Adrenal gland (tissue), 12 donors: Measurements from ENCODE around the gene TP53BP2. TPM values are rescaled to one million over a fixed set of nuclear protein-coding genes. Genes with fewer than 3 reads are reported as not detected.

ENCODE experiments used
- DNase-seq, 7 donors: peaks; one replicate each; pipeline ENCODE4 v3.0.0-alpha.2; 2019 to 2020
- H3K27ac ChIP-seq, 5 donors: fragments of 200-600 bp; sonication (generic) in 4 of 5; 1 replicate in 3 of 5; 2 replicates in 2 of 5; pipeline versions ENCODE4 v1.5.1 to v1.8.0; 2016 to 2020; ENCODE audit warnings: mild to moderate bottlenecking in 1 of 5
- H3K27me3 ChIP-seq: fragments of 200-600 bp; 2 replicates; pipeline ENCODE4 v1.8.0; 2021
- H3K36me3 ChIP-seq, 2 donors: fragments of 200-600 bp; replicated peaks in 1 of 2; 1 replicate in 1 of 2; 2 replicates in 1 of 2; pipeline versions ENCODE4 v1.5.1 to v1.8.0; 2018 to 2022
- H3K4me1 ChIP-seq, 2 donors: fragments of 200-600 bp; replicated peaks in 1 of 2; 1 replicate in 1 of 2; 2 replicates in 1 of 2; pipeline versions ENCODE4 v1.5.1 to v1.8.0; 2018 to 2021
- H3K4me3 ChIP-seq, 4 donors: fragments of 200-600 bp; sonication (generic) in 3 of 4; one replicate each; pipeline ENCODE4 v1.5.1; 2016 to 2018
- H3K9me3 ChIP-seq, 3 donors: fragments of 200-600 bp; sonication (generic) in 1 of 3; replicated peaks in 1 of 3; 1 replicate in 2 of 3; 2 replicates in 1 of 3; pipeline versions ENCODE4 v1.5.1 to v1.8.0; 2016 to 2021
- POLR2A ChIP-seq, 2 donors: fragments of 450-650 bp; IDR thresholded peaks; one replicate each; pipeline ENCODE4 v1.6.1; 2017; ENCODE audit warnings: antibody characterized with exemption in 2 of 2, mild to moderate bottlenecking in 2 of 2, moderate library complexity in 1 of 2
- WGBS, 4 donors: extraction: QIAGEN DNeasy Blood & Tissue Kit in 2 of 4; methylation state at CpG; one replicate each; pipeline versions ENCODE4 v1.1.5 to v1.1.7; 2013 to 2017; 5-methylcytosine and 5-hydroxymethylcytosine counted together
- intact Hi-C, 2 donors: fragments of 100-400 bp; cut with DNase I; formaldehyde crosslinking; loops; one replicate each; pipeline versions ENCODE4 v1.14.1 to v1.15.0; 2022 to 2023
- polyA plus RNA-seq, 3 donors: library from polyadenylated mRNA; stranded (reverse); fragments of 200-250 nt in 2 of 3; fragments of 350-450 nt in 1 of 3; fragmentation: Illumina TruSeq in 1 of 3; extraction: RNeasy Lipid Tissue Mini Kit (QIAGEN cat#74804) in 1 of 3; gene quantifications; one replicate each; pipeline ENCODE4 v1.2.3, GENCODE V29; 2013 to 2014
- total RNA-seq, 9 donors: library from RNA; depleted of rRNA in 4 of 9; stranded (reverse); fragments of >200 nt in 4 of 9; fragments of 120-200 nt in 1 of 9; fragmentation: NEBNext Ultra II Directional in 1 of 9; extraction: Animal tissue kit (Norgen Biotek cat#: 25700) in 1 of 9; gene quantifications; one replicate each; pipeline versions ENCODE4 v1.1.0 to v1.2.4, GENCODE V29; 2013 to 2023
- TF ChIP-seq, protein P1 (sequence below), 6 experiments: fragments of 450-650 bp in 4 of 6; fragments of 200-600 bp in 2 of 6; sonication (generic) in 1 of 6; IDR thresholded peaks; 1 replicate in 5 of 6; 2 replicates in 1 of 6; pipeline versions ENCODE4 v1.5.1 to v1.8.0; 2016 to 2021; ENCODE audit warnings: antibody characterized with exemption in 6 of 6, mild to moderate bottlenecking in 2 of 6, moderate library complexity in 1 of 6
- donor health status: healthy with polysubstance abuse.
- donor health status: Bipolar disorder and iron deficiency.
- donor health status: DM: yes; HTN: yes; CAD: no.
- donor health status: DM: no; HTN: no; CAD: no.
- donor health status: DM: no; HTN: no; CAD: no.
- donor health status: DM: yes; HTN: yes; CAD: no.

TP53BP2 gene
- total and polyA plus RNA-seq, 12 donors = 6.0 to 38.5 (median 24.0) TPM

GRCh38 chr1:223763251-223763650 lies 82.5 kb downstream of the TP53BP2 start:
- intact Hi-C loops = no loop called here
- H3K9me3 ChIP-seq = no peaks in the 10 kb centered on the region
- TF ChIP-seq POLR2A (IDR thresholded peaks at IDR 0.05) = no peak
- TF ChIP-seq, protein P1, sequence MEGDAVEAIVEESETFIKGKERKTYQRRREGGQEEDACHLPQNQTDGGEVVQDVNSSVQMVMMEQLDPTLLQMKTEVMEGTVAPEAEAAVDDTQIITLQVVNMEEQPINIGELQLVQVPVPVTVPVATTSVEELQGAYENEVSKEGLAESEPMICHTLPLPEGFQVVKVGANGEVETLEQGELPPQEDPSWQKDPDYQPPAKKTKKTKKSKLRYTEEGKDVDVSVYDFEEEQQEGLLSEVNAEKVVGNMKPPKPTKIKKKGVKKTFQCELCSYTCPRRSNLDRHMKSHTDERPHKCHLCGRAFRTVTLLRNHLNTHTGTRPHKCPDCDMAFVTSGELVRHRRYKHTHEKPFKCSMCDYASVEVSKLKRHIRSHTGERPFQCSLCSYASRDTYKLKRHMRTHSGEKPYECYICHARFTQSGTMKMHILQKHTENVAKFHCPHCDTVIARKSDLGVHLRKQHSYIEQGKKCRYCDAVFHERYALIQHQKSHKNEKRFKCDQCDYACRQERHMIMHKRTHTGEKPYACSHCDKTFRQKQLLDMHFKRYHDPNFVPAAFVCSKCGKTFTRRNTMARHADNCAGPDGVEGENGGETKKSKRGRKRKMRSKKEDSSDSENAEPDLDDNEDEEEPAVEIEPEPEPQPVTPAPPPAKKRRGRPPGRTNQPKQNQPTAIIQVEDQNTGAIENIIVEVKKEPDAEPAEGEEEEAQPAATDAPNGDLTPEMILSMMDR (IDR thresholded peaks at IDR 0.05) = no peak
- H3K4me3 ChIP-seq = no peak overlapping the region
- no peak overlapping the region for H3K27ac ChIP-seq
- H3K27me3 ChIP-seq = no peaks in the 10 kb centered on the region
- WGBS, 4 donors = 93 to 96% (median 95%) methylated on average over 5 of the region's 5 CpGs
- H3K4me1 ChIP-seq = no peaks in the 10 kb centered on the region
- no peak for DNase-seq
- H3K36me3 ChIP-seq = peaks cover 0 to 65% of the 10 kb centered on the region in 2 donors

GRCh38 chr1:223761411-223761810 lies 84.3 kb downstream of the TP53BP2 start:
- no peak for DNase-seq
- H3K27ac ChIP-seq = no peak overlapping the region
- peaks cover 0 to 83% of the 10 kb centered on the region in 2 donors for H3K36me3 ChIP-seq
- no peaks in the 10 kb centered on the region for H3K9me3 ChIP-seq
- 73 to 82% (median 75%) methylated on average over 6 to 7 of the region's 7 CpGs for WGBS, 4 donors
- intact Hi-C loops = no loop called here
- TF ChIP-seq, protein P1 (IDR thresholded peaks at IDR 0.05) = no peak
- no peak for TF ChIP-seq POLR2A (IDR thresholded peaks at IDR 0.05)
- H3K4me3 ChIP-seq = no peak overlapping the region
- H3K27me3 ChIP-seq = no peaks in the 10 kb centered on the region
- no peaks in the 10 kb centered on the region for H3K4me1 ChIP-seq

- TF ChIP-seq, protein P1 (IDR thresholded peaks at IDR 0.05) = no peak
- no peak for TF ChIP-seq POLR2A (IDR thresholded peaks at IDR 0.05)
- H3K27me3 ChIP-seq = no peaks in the 10 kb centered on the region
- H3K36me3 ChIP-seq = peaks cover 0 to 89% of the 10 kb centered on the region in 2 donors
- no peak for DNase-seq
- no peak overlapping the region for H3K4me3 ChIP-seq
- H3K9me3 ChIP-seq = no peaks in the 10 kb centered on the region
- 73 to 77% (median 74%) methylated on average over 6 of the region's 6 CpGs for WGBS, 4 donors
- H3K27ac ChIP-seq = no peak overlapping the region
- H3K4me1 ChIP-seq = no peaks in the 10 kb centered on the region
- intact Hi-C loops = no loop called here
These were observed 84.9 kb downstream of the TP53BP2 start for GRCh38 chr1:223760833-223761232.

DNA sequence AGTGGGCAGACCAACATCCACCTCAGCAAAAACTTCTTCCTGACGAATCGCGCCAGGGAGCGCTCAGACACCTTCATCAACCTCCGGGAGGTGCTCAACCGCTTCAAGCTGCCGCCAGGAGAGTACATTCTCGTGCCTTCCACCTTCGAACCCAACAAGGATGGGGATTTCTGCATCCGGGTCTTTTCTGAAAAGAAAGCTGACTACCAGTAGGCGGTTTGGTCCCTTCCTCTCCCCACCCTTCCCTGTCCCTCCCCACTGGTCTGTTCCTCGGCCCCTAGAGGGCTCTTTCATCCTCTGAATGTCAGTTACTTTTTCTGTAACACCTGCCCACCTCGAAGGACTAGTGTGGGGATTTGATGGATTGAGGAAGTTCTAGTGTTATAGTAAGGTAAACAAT lies 86.5 kb downstream of the TP53BP2 start:
- 88 to 92% (median 90%) methylated on average over 13 of the region's 13 CpGs for WGBS, 4 donors
- intact Hi-C loops = no loop called here
- no peaks in the 10 kb centered on the region for H3K9me3 ChIP-seq
- DNase-seq = no peak
- no peak overlapping the region for H3K27ac ChIP-seq
- H3K27me3 ChIP-seq = no peaks in the 10 kb centered on the region
- H3K4me1 ChIP-seq = no peaks in the 10 kb centered on the region
- no peak overlapping the region for H3K4me3 ChIP-seq
- TF ChIP-seq POLR2A (IDR thresholded peaks at IDR 0.05) = no peak
- TF ChIP-seq, protein P1 (IDR thresholded peaks at IDR 0.05) = no peak
- peaks cover 0 to 98% of the 10 kb centered on the region in 2 donors for H3K36me3 ChIP-seq
